ENCODE results near the gene DCANP1.

DCANP1 gene

DNA sequence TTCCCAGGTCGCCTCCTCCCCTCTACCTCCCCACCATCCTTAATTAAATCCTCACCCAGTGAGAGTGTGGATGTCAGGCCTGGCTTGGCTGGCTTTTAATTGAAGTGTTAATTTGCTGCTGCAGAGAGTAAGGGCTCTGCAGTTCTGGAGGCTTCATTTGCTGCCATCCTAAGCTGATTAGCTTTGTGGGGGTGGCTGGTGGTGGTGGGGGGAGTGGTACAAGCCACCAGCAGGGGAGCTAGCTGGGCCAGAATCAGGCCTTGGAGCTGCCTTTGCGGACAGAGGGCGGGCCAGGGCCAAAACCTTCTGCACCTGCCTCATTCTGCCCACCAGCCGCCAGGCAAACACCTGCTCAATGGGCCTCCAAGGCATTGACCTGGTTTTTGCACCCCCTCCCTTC lies 31.8 kb upstream of the DCANP1 start:
- DNase-seq: no peak

DNA sequence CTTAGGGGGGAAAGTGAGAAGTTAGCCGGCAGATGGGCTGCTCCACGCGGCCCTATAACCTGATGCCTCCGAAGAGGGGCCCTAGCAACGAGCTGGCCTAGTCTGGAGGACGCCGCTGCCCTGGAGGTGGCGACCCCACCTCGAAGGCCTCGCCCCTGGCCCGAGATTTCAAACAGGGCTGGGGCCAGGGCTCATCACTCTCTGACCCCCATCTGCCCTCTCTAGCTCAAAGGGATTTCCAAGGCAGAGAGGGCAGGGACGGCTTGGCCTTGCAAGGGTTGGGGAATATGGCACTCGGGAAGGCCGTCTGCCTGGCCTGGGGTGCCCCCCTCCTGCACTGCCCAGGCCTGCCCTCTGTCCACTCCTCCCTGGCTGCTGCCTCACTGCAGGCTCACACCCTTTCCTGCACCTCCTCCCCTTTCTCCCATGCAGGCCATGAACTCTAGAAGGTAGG lies 30.5 kb upstream of the DCANP1 start:
- no peak for DNase-seq

DNA sequence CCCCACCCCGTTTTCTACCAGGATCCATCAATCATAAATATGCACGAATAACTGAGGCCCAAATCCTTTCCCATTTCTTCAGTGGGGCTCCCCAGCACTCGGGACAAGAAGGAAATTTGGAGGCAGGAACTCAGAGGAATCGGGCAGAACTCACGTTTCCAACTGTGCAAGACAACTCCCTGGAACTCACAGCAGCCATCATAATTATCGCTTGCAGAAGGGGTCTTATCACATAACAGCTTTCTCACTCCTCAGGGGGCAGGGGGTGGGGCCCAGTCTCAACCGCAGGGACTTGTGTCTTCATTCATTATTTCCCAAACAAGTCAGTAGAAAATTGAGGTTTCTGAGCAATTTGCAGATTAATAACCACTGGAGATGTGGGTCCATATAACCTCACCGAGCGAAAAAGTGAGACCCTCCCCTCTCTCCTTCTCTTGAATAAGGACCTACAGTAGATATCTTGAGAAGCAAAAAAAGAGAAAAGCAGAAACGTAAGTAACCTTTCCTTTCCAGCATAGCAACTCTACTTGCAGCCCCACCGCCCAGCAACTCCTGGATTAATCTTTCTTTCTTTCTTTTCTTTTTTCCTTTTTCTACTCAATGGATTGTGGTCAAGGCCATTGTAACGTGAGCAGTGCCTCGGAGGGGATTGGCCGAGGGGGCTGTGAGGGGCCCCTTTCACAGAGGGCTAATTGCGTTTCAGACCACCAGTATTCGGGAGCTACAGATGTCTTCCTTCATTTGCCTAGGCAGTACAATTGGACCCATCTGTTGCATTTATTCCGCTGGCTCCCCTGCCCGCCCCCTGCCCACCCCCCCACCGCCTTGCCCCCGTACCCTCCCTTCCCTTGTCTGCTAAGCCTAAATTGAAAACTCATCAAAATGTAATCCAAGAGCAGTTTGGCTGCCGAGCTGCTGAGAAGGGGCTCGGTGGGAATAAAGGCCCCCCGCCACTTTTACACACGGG lies 29.8 kb upstream of the DCANP1 start:
- DNase-seq: no peak

DNA sequence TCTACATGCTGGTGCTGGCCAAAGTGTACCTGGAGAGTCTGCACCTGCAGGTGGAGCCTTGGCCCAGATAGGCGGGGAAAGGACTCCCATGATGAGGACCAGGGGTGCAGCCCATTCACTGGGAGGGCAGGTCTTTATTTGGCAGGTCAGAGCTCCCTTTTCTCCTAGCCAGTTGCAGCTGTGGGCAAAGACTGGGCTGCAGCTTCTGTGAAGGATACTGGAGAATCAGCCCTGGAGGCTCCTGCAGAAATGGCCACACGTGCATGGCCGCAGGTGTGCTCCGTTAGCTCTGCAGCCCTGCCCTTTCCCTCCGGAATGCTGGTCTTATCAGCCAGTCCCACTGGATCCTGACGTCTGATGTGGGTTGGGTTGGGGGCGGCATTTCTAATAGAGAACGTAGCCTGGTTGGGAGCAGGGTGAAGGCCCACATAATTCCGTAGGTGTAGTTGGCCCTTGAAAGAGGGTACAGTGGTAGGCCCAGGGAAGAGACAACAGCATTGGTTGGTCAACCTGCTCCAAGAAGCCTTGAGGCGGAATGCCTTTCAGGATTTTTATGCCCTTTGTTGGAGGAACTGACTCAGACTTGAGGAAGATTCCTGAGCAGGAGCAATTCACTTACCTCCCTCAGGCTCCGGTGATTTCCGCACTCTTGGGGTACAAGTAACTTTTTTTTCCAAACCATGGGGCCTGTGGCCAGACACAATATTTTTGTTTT lies 27.0 kb upstream of the DCANP1 start:
- DNase-seq: no peak

DNA sequence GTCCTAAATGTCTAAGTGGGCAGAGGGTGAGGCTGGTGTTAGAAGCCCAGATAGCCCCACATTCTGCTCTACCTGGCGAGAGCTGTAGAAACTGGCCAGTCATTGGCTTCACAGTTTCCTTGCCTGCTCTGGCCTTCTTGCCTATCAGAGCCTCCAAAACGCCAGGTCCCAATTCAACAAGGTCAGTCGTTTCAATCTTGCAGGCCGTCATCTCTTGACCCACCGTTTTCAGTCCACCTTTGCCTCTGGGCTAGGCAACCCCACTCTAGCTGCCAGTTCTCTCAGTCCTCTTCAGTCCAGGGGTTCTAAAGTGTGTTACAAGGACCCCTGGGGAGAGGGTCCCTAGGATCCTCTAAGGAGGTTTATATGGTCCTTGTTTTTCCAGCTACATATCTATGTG lies 25.0 kb upstream of the DCANP1 start:
- no peak for DNase-seq

DNA sequence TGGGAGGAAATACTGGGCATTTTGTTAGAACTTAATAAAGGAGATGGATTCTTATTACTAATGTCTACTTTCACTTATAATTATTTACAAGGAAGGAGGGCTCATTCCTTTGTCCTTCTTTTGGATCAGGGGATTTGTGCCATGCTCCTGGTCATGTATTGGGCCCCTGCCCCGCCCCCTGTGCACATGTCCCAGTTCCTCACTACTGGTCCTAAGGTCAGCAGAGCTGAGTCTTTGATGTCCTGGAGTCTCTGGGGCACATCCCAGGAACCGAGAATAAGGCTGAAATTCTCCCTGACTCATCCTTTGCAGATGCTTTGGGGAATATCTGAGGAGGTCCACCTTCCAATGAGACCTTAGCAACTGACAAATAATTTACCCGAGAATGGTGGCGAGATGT lies 24.6 kb upstream of the DCANP1 start:
- no peak for DNase-seq

DNA sequence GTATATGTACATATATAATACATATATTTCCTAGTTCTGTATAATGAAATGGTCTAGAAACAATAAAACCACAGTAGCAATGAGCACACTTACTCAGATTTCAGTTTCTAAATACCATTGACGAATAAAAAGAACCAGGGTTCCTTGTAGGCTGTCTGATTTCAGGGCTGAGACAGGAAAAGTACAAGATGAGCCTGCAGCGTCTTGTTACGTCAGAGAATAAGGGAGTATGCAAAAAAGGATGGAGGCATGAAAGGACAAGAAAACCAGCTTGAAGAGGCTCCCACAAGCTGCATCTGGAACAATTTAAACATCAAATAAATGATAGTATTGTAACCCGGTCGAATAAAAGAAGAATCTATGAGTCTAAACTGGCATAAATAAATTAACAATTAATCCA lies 22.8 kb upstream of the DCANP1 start:
- DNase-seq: no peak

DNA sequence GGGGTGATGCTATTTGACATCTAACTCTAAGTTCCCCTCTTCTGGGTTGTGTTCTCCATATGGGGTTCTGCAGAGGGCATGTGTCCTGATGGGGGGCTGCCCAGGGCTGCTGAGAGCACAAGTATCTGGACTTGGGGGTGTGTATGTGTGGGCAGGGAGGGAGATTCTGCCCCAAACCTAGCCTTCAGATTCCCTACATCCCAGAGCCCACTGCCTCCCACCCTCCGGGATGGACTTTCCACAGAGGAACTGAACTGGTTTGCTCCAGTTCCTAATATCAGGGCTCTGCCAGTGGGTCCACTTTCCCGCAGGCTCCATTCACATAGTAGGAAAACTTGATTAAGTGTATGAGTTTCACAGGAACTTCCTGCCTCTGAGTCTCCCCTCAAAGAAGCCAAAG lies 21.4 kb upstream of the DCANP1 start:
- DNase-seq: no peak

DNA sequence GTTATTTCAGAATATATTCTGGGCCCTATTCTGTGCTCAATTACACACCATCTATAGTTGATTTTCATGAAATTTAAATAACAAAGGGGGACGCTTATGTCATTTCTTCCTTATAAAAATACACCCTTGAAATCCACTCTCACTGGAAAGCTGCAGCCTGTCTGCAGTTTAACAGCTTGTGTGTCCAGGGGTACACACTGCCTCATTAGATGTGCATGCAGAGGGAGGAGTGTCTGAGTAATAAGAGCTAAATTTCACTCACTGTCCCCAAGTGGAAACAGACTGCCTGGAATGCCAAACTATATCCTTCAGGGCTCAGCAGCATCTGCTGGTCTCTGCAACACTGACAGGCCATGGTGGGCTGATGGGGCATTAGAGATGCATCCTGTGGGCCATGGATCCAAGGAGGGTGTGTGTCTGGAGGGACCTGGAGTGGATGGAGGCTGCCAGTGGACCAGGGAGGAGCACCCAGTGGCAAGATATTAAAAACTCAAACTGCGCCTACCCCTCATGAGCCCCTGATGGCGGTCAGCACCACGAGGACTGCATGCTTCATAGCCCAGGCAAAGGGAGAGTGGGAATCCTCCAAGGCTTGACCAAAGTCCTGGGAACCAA lies 20.8 kb upstream of the DCANP1 start:
- DNase-seq: no peak

DNA sequence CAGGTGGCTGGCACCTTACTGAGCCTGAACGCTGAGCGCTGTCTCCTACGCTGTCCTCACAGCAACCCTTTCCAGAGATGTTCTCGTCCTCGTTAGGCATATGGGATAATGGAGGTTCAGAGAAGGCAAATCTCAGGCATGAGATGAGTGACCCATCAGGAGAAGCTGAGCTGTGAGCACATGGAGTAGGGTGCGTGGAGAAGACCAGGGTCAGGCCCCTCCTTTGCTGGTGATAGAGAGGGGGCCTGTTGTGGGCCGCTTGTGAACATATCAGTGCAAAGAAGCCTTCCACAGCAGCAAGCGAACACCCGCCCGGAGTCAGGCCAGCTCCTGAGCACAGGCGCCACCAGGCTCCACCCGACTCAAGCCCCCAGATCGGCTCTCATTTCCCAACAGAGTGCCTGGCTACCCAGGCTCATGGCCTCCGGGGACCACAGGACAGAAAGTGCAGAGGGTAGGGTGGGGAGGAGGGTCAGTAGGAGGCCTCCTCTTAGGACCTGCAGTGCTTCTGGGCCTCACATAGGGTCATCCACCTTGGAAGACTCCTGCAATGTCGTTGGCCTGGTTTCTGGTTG lies 20.0 kb upstream of the DCANP1 start:
- no peak for DNase-seq

DNA sequence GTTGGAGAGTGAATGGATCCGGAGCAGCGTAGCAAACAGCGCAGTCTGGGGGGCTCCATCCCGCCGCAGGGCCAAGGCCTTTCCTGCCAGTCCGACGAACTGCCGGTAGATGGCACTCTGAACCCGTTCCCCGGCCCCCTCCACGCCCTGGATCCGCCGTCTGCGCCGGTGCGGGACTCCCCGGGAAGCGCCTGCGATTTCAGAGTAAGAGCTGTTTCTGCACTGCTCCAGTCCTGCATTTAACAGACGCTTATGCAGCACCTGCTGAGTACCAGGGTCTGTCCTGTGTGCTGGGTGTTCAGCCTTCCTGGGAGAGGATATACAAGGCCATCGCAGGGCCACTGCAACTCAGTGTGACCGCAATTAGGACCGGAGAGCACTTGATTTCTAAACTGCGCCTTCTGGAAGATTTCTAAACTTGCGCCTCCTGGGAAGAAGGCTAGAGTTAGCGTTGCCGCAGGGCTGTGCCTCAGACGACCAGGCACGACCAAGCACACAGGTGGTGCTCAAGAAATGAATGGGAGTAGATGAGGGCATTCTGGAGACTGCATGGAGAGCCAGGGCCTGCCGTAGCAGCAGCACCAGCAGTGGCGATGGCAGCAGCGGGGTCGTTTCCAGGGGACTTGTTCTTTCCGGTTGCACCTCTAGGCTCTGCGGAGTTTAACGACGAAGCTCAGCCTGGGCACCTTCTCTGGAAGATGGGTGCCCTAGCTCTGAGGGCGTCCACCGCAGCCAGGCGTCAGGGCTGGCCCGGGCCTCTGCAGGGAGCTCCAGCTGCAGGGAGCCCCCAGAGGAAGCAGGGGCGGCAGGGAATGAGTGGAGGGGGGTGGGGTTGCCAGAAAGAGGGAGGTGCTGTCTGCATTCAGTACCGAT lies 19.3 kb upstream of the DCANP1 start:
- no peak for DNase-seq

DNA sequence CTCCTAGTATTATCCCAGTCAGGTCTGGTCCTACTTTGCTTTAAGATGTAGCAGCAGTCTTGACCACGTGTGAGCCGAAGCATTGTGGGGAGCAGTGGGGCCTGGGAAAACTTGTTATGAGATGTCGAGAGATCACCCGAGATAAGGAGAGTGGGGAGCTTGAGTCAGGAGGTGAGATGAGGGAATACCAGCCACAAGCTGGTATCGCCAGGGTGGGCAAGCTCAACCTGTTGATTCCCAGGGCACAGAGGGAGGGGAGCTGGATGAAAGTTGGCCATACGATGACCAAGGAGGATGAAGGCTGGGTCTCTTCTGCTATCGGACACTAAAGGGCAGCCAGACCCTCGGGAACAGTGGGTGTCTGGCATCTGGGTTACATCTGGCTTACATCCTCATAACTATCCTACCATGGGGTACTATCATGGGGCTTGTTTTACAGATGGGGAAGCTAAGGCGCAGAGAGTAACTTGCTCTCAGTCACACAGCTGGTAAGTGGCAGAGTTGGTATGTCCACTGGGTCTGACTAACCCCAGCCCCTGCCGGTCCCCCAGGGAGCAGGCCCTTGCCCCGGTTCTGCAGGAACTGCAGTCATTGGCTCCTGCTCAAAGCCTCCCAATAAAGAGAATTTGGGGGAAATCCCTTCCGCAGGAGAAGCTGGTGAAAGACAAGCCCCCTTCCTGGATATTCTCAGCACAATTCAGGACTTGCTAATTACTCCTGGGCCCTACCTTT lies 18.4 kb upstream of the DCANP1 start:
- DNase-seq: no peak

DNA sequence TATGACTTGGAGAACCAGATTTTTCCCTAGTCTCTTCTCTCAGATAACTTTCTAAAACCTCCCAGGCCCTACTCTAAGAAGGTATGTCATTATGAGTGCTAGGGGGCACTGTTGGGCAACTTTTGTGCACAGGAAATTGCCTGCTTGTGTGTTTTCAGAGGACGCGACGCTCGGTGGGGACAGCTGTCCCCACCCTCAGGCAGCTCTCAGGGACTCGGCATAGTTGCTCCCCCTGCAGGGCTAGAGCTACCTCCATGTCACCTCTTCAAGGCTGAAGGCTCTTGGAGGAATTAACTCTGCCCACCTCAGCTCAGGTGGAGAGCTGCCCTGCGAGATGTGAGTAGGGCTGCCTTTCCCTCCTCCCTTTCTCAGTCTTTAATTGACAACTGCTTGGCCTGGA lies 15.2 kb upstream of the DCANP1 start:
- DNase-seq: peak; percentile 71

DNA sequence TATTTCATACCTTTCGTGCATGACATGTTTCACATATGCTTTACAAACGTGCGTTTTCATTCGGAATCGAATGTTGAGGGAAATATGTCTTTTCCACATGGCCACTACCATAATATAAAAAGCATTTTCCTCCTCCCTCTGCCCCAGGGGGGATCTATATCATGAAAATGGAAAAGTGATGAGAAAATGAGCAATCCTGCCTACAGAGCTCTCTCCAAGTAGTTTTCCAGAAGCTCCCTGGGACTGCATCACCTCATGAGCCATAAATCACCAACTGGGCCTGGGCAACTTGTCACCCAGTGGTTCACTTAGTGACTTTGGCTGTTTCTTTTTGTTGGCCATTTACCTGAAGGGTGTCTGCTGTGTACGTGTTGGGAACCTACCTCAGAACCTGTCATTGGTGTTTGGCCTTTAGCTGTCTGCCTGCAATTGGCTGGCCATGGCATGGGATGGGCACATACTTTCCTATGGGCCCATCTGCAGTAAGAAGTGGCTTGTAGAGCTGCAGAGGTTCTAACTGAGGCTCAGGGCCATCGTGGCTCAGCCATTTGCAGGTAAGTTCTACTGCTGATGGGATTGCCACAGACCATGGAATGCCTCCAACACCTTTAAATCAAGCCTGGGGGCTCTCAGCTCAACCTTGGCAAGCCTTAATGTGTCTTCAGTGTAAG lies 14.5 kb upstream of the DCANP1 start:
- DNase-seq: no peak

DNA sequence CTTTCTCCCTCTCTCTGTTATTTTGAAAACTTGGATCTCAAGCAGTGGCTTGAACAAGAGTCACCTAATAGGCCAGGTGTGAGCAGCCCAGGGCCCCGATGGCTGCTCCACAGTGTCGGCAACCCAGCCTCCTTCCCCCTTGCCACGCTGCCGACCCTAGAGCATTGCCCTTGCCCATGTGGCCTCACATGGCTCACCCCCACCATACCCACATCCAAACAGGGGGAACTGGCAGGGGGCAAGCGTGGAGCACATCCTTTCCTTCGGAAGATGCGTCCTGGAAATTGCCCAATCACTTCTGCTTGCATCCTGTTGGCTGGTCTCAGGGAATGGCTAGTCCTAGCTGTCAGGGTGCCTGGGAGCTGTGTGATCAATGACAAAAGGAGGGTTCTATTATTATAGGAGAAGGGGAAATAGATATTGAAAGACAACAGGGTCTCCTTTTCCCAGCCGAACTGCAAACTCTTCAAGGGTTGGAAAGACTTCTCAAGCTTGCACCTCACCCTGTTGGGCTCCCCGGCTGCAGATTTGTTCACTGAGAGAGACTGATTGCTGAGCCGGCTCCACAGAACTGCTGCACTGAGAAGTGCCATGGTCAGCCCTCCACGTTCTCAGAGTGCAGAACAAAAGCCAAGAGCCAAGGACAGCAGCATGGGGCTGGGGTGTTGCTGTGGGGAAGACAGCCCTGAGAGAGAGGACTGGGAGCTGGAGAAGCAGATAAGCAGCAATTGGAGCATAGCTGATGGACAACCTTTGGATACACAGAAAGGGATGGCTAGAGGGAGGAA lies 13.3 kb upstream of the DCANP1 start:
- no peak for DNase-seq

DNA sequence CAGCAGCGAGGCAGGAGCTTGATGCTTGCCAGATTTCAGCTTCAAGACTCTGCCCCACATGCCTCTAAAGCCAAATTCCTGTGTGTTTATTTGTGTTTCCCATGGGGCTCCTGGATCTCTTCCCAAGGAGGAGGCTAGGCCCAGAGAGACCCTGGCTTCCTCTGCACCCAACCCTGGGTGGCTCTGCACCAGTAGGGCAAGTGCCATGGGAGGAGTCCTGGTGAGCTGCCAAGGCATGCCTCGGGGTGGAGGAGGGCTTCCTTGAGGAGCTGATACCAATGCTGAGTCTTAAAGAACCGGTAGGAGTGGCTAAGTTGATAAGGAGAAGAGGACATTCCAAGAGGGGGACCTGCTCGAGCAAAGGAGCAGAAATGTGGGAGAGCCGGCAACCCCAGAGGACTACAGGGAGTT lies 11.8 kb upstream of the DCANP1 start:
- DNase-seq: no peak

DNA sequence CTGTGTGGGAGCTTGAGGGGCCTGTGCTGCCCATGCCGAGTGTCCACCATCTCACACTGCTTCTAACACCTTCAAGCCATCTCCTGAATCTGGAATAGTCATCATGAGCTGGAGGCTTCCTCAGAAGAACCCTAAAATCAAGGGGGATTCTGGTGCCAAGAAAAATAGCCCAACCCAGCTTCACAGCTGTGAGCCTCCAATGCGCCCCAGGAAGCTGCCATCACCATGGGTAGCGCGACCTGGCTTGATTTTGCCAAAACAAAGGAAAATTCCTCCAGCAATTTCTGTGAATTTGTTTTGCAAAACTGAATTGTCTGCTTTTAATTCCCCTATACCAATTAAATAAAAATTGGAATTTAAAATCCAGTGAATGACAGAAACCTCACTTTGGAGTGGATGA lies 11.2 kb upstream of the DCANP1 start:
- no peak for DNase-seq

DNA sequence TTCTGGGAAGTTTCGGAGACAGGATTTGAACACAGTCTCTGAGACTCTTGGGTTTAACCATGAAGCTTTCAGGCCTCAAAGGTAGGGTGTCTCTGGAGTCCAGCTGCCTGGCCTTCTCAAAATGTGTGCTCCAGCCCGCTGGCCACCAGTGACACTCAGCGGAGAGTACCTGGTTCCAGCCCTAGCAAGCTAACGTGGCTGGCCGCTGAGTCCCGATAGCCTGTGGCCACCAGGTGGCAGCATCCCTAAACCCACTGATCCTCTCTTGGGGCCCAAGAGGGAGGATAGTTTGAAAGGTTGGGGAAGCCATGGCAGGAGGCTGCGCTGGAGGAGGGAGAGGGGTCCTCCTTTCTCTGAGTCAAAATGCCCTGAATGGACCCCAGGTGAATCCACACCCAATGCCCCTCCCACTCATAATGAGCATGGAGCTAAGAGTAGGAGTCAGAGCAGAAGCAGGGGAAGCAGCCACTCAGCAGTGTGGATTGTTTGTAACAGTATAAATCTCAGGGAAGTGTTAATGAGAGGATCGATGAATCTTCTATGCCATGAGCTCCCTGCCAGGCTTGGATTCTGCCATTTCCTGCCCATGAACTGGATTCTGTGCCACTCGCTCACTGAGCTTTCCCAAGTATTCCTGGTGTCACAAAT lies 10.4 kb upstream of the DCANP1 start:
- no peak for DNase-seq

DNA sequence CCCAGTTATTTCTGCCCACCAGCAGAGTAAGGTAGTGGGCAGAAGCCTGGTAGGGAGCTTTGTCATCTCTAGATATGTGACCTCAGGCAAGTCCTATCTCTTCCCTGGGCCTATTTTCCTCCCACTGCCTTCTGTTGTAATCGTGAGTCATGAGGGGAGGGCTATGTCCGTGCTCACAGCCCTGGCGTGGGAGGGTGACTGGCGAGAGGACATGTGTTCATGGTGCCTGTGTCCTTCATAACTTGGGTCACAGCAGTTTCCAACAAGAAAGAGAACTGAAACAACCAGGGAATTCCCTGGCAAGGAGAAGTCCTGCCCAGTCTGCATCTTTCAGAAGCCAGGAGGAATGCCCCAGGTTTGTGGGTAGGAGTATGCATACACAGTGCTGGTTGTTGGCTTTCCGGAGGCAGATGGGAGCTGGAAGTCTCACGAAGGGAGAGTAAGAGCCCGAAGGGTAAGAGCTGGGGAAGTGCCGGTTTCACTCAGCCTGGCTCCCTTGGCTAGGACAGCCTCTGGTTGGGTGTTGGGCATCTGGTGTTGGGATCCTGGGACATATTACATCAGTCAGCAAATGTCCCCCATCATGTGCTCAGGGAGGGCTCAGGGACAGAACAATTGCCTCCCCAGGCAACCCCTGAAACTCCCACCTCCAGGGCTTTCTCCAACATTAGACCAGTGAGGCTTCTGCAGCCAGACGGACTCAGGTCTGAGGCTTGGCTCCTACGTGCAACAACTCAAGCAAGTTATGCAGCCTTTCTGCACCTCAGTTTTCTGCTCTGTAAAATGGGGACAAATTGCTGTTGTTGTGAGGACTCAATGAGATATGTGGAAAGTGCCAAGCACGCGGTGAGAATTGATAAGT lies 9.3 kb upstream of the DCANP1 start:
- DNase-seq: peak; percentile 12

All from SIG-M5 (cell line).